Tibial nerve (tissue), 4 donors: ENCODE results near the gene BCHE. TPM values are rescaled to one million over a fixed set of nuclear protein-coding genes. Genes with fewer than 3 reads are reported as not detected.

Experiments
- DNase-seq, 2 donors: peaks; one replicate each; pipeline ENCODE4 v3.0.0-alpha.2; 2019; ENCODE audit warnings: low spot score in 2 of 2
- H3K27ac ChIP-seq, 4 donors: fragments of 200-600 bp; sonication (generic) in 3 of 4; one replicate each; pipeline ENCODE4 v1.5.1; 2017 to 2019; ENCODE audit warnings: mild to moderate bottlenecking in 1 of 4
- H3K27me3 ChIP-seq, 2 donors: fragments of 200-600 bp; sonication (generic) in 1 of 2; one replicate each; pipeline versions ENCODE4 v1.5.1 to v1.6.0; 2017 to 2019
- H3K36me3 ChIP-seq, 3 donors: fragments of 200-600 bp; sonication (generic); one replicate each; pipeline ENCODE4 v1.5.1; 2018 to 2019
- H3K4me1 ChIP-seq, 4 donors: fragments of 200-600 bp; sonication (generic) in 3 of 4; one replicate each; pipeline ENCODE4 v1.5.1; 2017 to 2019
- H3K4me3 ChIP-seq, 4 donors: fragments of 200-600 bp; sonication (generic) in 3 of 4; one replicate each; pipeline ENCODE4 v1.5.1; 2017 to 2019; ENCODE audit warnings: mild to moderate bottlenecking in 1 of 4, moderate library complexity in 1 of 4
- H3K9me3 ChIP-seq, 4 donors: fragments of 200-600 bp; sonication (generic) in 3 of 4; one replicate each; pipeline ENCODE4 v1.5.1; 2017 to 2019
- CTCF ChIP-seq, 5 experiments: fragments of 200-600 bp in 3 of 5; fragments of 450-650 bp in 2 of 5; sonication (generic) in 3 of 5; IDR thresholded peaks; one replicate each; pipeline ENCODE4 v1.5.1; 2016 to 2019; ENCODE audit warnings: antibody characterized with exemption in 5 of 5, mild to moderate bottlenecking in 3 of 5, moderate library complexity in 2 of 5
- EP300 ChIP-seq, 2 donors: sonication (generic); formaldehyde crosslinking; IDR thresholded peaks; one replicate each; pipeline ENCODE4 v1.6.1; 2017; ENCODE audit warnings: antibody characterized with exemption in 2 of 2, mild to moderate bottlenecking in 1 of 2
- POLR2A ChIP-seq, 2 donors: fragments of 450-650 bp; IDR thresholded peaks; one replicate each; pipeline ENCODE4 v1.6.1; 2017; ENCODE audit warnings: antibody characterized with exemption in 2 of 2, mild to moderate bottlenecking in 2 of 2, moderate library complexity in 2 of 2
- WGBS, 2 donors: methylation state at CpG; one replicate each; pipeline ENCODE4 v1.1.5; 2018; 5-methylcytosine and 5-hydroxymethylcytosine counted together
- total RNA-seq, 4 donors: library from RNA; depleted of rRNA; stranded (reverse); fragments of >200 nt; gene quantifications; one replicate each; pipeline ENCODE4 v1.1.0, GENCODE V29; 2016

Gene BCHE
- total RNA-seq, 4 donors from 2014 or later = 0.30 to 1.3 (median 0.98) TPM; not detected in 1

- DNase-seq = no peak
- H3K27ac ChIP-seq = no peak overlapping the region
- H3K27me3 ChIP-seq = no peaks in the 10 kb centered on the region
- no peak overlapping the region for H3K4me3 ChIP-seq
- TF ChIP-seq POLR2A (IDR thresholded peaks at IDR 0.05) = no peak
- no peak for TF ChIP-seq EP300 (IDR thresholded peaks at IDR 0.05)
- no peak for TF ChIP-seq CTCF (IDR thresholded peaks at IDR 0.05)
- H3K36me3 ChIP-seq = no peaks in the 10 kb centered on the region
- H3K4me1 ChIP-seq = no peaks in the 10 kb centered on the region
- no peaks in the 10 kb centered on the region for H3K9me3 ChIP-seq
These were observed 94.9 kb downstream of the BCHE start for GRCh38 chr3:165742351-165742750.

- no peak for DNase-seq
- Histone ChIP-seq H3K9me3 (no peaks in the 10 kb centered on the region), H3K4me1 (no peaks in the 10 kb centered on the region), H3K27ac (no peak overlapping the region), H3K27me3 (no peaks in the 10 kb centered on the region), H3K36me3 (no peaks in the 10 kb centered on the region), H3K4me3 (no peak overlapping the region)
- WGBS, 2 donors = 81 to 93% methylated on average over 4 of the region's 4 CpGs
- TF ChIP-seq CTCF (IDR thresholded peaks at IDR 0.05) (no peak), POLR2A (IDR thresholded peaks at IDR 0.05) (no peak), EP300 (IDR thresholded peaks at IDR 0.05) (no peak)
These were observed 107.5 kb downstream of the BCHE start for GRCh38 chr3:165729756-165730155.

- no peaks in the 10 kb centered on the region for H3K27me3 ChIP-seq
- no peak overlapping the region for H3K27ac ChIP-seq
- WGBS, 2 donors = 85 to 96% methylated on average over 5 of the region's 5 CpGs
- no peaks in the 10 kb centered on the region for H3K36me3 ChIP-seq
- H3K4me3 ChIP-seq = no peak overlapping the region
- H3K4me1 ChIP-seq = no peaks in the 10 kb centered on the region
- no peak for TF ChIP-seq CTCF (IDR thresholded peaks at IDR 0.05)
- no peak for TF ChIP-seq POLR2A (IDR thresholded peaks at IDR 0.05)
- TF ChIP-seq EP300 (IDR thresholded peaks at IDR 0.05) = no peak
- H3K9me3 ChIP-seq = no peaks in the 10 kb centered on the region
- DNase-seq = no peak
These were observed 108.3 kb downstream of the BCHE start for GRCh38 chr3:165728924-165729323.

- no peak overlapping the region for H3K27ac ChIP-seq
- H3K27me3 ChIP-seq = no peaks in the 10 kb centered on the region
- H3K9me3 ChIP-seq = peaks cover 0 to 3% (median 0%) of the 10 kb centered on the region in 4 donors
- no peak for DNase-seq
- no peaks in the 10 kb centered on the region for H3K4me1 ChIP-seq
- no peaks in the 10 kb centered on the region for H3K36me3 ChIP-seq
- H3K4me3 ChIP-seq = no peak overlapping the region
- TF ChIP-seq CTCF (IDR thresholded peaks at IDR 0.05) = no peak
- WGBS, 2 donors = 72 to 90% methylated on average over 2 of the region's 2 CpGs
These were observed 111.9 kb downstream of the BCHE start for GRCh38 chr3:165725296-165725695.
